OCI-LY7 (cell line): ENCODE results near the gene PAX2.

Experiments
- CTCF ChIP-seq: fragments of 200-600 bp; sonication (generic); conservative IDR thresholded peaks from 2 replicates; pipeline ENCODE4 v1.5.1; 2014; ENCODE audit warnings: mild to moderate bottlenecking, antibody characterized with exemption, low read length, moderate library complexity, mixed read lengths
- EZH2phosphoT487 ChIP-seq: fragments of 200-600 bp; sonication (generic); IDR thresholded peaks from 2 replicates; pipeline ENCODE4 v1.6.1; 2018; ENCODE audit warnings: low read depth, borderline replicate concordance, mild to moderate bottlenecking, mixed run types, antibody characterized with exemption, low read length, moderate library complexity, mixed read lengths

GRCh38 chr10:100715101-100715444 is 30.3 kb upstream of the PAX2 start:
- TF ChIP-seq CTCF (no peak), EZH2phosphoT487 (no peak)
